ENCODE results near the gene KCP. TPM values are rescaled to one million over a fixed set of nuclear protein-coding genes. Genes with fewer than 3 reads are reported as not detected.
"Not testable (repeated sequence)": the region's sequence is repeated elsewhere in the genome, so short reads cannot be mapped to it uniquely, and the experiment has no call there.

KCP gene
- polyA plus RNA-seq, 1 donor, result 1.9 TPM

DNA sequence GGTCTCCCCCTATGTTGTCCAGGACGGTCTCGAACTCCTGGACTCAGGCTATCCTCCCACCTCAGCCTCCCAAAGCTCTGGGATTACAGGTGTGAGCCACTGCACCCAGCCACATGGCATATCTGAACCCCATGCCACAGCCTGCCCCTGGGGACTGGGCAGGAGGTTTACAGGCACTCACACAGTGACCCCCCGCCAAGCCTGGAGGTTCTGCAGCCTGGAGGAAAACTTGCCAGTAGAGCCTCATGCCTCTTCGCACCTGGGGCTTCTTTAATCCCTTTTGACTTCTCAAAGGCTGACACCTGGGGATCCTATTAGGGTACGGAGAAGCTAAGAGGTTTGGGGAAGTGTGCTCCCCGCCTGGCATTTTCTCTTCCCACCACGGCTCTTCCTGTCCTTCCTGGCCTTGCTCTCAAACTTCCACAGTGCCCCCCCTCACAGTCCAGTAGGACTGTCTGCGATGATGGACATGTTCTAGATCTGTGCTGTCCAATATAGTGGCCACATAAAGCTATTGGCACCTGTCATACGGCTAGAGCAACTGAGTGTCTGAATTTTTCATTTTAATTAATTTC, 11.4 kb upstream of the KCP start:
- DNase-seq (ENCODE audit: low read depth), result no peak

DNA sequence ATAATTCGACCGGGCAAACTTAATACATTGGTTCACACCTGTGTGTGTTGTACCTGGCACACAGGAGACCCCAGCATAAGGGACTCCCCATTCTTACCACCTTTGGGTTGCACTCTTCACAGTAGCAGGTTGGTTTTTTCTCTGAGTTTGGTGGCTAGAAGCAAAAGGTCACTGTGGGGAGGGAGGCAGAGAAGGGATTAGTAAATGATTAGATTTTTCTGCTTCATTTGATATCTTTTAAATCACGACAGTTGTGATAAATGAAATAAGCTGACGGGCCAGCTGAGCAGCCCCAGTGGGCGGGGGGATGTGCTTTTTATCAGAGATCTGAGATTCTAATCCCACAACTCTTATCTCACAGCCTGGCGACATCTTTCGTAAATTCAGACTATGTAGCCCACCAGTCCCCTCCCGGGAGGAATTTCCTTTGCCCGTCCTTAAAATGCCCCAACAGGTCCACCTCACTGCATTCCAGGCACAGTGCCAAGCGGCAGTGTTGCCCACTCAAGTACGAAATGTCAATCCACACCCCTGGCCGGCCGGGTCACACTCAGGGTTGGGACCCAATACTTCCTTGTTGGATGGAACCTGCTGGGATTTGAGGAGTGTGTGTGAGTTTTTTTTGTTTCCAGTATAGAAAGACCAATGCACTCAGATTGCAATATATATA, 10.5 kb upstream of the KCP start:
- DNase-seq (ENCODE audit: low read depth), result no peak

DNA sequence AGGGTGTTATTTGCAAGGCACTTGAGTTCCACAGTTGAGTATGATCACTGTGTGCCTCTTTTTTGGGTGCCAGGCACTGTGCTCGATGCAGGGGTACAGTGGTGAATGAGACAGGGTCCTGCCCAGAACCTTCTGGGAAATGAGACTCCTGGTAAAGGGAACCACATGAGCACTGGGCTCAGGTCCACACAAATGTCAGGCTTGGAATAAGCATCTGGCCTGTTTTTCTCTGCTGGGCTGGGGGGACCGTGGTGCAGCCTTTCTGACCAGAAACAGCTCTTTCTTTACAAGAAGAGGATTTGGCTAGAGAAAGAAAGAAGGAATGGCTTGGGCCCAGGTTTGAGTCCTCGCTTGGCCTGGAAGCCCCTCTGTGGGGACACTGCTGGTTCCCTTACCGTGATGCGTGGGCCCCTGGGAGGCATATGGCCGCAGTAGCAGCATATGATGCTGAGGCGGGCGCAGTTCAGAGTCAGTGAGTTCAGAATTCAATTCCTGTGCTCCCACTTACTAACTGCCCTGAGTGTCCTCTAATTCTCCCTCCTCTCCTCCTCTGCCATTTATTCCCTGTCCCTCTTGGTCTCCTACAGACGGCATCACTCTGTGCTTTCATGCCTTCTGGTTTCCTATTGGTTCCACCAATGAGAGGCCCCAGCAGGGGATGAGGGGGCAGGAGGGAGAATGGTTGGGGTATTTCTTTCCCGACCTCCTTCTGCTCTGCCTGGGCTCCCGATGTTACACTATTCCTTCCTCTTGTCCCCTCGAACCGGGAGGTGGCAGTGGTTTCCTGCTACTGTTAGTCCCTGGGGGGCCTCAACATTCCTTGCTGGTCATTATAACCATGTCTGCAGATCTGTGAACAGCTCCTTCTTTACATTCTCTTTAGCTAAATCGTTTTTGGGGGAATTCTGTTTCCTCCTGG, 9.6 kb upstream of the KCP start:
- DNase-seq (ENCODE audit: low read depth), result no peak

DNA sequence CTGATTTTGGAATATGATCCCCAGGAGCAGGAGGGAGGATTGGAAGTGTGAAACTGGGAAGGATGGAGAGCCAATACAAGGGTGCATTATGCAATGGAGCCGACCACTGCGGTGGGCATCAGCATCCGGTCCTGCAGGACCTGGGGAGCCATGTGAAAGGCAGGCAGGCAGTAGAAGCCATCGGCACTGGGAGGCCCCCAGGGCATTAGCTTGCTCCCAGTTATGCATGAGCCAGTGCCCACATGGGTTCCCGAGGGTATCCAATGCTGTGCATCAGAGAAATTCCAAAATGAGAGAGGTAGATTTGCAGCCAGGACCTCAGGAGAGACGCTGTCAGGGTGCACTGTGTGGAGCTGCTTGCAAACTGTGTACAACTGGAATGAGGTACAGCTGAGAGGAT, 8.7 kb upstream of the KCP start:
- no peak for DNase-seq (ENCODE audit: low read depth)

DNA sequence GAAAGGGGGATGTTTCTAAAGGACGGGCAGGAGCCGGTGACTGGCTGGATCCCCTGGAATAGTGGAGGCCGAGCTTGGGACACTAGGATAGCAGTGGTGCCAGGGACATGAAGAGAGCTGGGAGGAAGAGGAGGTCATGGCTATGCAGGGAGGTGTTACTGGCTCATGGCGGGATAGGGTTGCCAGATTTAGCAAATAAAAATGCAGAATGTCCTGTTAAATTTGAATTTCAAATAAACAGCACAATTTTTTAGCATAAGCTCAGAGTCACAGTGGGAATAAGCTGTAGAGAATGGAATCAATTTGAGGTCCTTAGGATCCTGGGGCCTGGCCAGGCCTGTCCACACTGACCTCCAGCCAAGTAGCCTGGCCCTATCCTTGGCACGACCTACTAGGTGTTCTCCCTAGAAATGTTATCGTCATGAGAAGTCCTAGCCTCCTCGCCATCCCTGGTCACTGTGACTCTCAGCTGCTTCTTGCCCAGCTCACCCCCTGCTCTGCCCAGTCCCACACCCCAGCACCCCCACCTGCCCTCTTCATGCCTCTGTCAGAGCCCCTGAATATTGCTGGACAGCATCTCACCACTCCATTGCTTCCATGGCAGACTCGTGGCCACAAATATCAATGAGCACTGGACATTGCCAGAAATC, 7.6 kb upstream of the KCP start:
- no peak for DNase-seq (ENCODE audit: low read depth)

DNA sequence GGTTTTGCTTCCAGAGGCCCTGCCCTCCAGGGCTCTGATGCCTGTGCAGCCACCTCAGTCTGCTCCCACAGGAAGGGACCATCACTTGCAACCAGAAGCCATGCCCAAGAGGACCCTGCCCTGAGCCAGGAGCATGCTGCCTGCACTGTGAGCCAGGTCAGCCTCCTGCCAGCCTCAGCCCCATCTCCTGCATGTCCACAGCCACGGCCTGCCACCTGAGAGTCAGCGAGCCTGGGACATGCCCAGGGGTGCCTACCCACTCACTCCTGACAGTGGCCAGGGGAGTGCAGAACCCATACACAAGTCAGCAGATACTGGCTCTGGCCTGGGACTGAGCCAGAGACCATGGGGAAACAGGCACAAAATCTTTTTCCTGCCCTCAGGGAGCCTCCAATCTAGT, 6.6 kb upstream of the KCP start:
- no peak for DNase-seq (ENCODE audit: low read depth)

DNA sequence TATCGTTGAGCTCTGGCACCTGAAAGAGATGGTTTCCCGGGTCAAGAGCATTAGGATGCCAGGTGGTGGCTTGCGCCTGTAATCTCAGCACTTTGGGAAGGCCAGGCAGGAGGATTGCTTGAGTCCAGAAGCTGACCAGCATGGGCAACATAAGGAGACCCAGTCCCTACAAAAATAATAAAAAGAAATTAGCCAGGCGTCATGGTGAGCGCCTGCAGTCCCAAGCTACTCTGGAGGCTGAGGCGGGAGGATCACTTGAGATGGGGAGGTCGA, 6.1 kb upstream of the KCP start:
- DNase-seq (ENCODE audit: low read depth), result no peak

DNA sequence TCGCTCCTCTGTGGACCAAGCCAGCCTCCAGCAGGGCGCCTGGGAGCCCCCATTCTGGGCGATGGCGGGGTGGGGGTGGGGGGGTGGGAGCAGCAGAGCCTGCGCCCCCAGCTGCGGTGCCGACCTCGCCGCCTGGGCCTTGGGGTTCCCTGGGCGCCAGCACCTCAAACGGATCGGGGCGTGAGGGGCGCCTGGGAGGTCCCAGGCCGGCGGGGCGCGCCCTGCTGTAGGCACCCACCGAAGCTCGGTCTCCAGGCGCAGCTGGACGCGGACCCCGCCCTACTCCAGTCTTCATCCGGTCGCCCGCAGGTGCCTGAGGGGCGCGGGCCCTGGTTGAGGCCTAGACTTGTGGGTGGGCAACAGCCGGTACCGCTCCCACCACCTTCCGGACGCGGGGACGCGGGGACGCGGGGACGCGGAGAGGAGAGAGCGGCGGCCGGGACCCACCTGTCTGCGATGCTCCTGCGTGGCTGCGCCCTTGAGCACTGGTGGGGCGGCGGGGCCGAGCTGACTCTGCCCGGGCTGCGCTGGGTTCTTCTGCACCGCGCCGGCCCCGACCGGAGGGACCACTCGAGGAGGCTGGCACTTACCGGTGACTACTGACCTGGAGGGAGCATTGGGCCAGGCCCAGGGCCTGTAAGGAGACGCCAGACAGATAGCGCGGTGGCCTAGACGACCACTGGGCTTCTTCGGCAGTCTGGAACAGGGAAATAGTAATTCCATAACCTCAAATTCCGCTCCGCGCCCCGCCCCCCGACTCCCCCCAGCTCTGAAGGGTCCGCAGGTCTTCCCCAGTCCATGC, 5.5 kb upstream of the KCP start:
- DNase-seq (ENCODE audit: low read depth), result no peak

DNA sequence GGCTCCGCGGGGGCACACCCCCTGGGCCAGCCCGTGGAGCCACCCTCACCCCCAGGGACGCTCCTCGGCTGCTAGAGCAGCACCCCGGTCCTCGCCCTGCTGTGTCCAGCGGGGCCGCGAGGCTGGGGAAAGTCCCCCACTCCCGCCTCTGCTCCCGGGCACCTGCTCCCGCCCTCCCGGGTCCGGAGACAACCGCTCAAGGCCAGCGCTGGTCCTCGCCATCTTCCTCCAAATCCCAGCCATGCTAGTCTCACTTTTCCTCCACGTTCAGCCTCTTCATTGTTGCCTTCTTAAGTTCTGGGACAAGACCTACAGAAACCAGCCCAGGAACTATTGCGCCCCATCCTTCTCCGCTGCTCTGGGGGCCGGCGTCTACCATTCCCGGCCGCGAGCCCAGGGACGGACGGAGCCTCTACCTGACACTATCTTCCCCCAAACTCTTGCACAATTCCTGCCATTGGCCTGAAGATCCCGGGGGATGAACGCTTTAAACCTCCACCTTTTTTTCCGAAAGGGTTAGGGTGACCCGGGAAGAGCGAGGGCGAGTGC, 4.8 kb upstream of the KCP start:
- no peak for DNase-seq (ENCODE audit: low read depth)

DNA sequence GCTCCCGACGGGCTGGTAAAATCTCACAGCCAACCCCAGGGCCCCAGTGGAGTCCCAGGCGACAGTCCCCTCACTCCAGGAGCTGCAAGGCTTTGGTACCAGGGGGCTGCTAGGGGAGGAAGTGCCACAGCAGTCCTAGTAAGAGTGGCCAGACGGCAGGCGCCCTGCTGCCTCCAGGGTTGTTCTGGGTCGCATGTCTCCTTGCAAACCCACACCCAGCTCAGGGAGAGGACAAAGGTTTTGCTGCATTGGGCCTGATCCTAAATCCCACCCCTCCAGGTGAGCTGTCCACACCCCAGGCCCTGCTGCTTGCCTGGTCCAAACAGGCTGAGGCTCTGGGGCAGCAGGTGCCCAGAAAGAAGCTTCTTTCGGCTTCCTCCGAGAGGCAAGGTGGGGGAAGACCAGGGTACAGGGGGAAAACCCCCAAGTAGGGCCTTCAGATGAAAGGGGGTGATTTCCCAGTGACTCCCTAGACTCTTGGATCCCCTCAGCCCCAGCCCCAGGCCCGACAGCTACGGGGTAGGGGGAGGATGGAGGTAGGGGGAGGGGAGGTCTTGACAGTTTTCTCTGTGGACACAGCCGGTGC, 4.2 kb upstream of the KCP start:
- no peak for DNase-seq (ENCODE audit: low read depth)

DNA sequence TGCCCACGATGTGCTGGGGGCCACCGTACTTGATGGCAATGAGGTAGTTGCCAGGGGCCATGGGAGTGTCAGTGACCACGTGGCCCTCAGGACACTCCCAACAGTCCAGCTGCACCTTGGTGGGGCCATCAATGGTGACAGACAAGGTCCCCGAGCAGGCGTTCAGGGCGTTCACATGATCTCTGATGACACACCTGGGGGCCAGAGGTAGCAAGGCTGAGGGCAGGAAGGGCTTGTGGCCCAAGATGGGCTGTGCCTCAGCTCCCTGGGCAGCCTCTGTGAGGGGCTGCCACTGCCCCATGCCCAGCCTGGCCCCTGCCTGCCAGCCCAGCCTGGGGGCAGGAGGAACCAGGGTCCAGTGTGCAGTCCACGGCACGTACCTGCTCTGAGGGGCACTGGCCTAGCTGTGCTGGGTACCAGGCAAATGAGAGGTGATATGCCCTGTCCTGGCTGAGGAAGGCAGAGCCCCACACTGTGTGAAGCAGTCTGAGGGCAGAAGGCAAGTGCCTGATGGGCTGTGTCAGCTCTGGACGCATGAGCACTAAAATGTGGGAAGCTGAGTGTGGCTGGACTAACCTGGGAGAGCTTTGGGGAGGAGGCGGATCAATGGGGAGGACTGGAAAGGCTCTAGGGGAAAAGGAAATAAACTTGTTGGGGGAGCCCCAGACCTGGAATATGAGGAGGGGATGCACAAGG, 3.5 kb upstream of the KCP start:
- DNase-seq (ENCODE audit: low read depth), result no peak

DNA sequence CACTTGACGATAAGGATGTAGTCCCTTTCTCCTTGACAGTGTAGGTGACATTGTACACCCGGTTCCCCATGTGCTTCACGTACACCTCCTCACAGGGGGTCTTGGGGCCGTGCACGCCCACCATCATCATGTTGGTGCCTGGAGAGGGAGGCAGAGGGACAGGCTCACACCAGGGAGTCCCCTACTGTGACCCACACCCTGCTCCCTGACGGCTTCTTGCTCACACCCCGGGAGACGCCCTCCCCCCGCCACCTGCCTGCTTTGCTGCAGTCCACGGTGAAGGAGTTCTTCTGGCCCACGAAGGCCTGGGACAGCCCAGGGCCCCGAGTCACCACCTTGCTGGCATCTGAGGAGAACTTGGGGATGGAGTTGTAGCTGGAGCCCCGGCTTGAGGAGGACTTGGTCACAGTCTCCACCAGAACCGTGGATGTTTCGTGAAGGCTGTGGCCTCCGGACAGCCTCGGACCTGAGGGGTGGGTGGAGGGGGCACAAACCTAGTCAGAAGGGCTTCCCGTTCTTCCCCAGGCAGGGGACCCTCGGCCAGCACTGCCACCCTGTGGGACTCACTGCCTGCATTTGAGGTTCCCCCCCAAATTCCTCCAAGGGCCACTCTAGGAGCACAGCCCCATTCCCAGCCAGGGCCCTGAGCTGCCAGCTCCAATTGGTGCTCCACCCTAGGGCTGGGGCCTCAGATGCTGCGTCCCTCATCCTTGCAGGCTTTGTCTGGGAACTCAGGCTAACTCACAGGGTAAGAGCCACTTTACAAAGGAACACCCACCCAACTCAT, 2.4 kb upstream of the KCP start:
- not testable (repeated sequence) for DNase-seq (ENCODE audit: low read depth)

DNA sequence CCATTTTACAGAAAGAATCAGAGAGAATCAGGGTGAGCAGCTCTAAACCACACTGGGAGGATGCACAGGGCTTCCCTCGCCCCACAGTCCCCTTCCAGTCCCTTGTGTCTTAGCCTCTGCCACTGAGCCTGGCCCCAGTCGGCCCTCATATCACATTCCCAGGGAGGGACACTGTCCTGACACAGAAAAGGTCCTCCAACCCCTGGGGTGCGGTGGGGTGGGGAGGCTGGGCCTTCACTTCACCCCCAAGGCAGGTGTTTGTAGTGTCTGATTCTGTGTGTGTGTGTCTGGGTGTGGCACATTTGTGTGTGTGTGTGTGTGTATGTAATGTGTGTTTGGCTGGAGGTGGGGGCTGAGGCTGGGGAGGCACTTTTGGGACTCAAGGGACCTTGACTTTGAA, 1.8 kb upstream of the KCP start:
- no peak for DNase-seq (ENCODE audit: low read depth)

DNA sequence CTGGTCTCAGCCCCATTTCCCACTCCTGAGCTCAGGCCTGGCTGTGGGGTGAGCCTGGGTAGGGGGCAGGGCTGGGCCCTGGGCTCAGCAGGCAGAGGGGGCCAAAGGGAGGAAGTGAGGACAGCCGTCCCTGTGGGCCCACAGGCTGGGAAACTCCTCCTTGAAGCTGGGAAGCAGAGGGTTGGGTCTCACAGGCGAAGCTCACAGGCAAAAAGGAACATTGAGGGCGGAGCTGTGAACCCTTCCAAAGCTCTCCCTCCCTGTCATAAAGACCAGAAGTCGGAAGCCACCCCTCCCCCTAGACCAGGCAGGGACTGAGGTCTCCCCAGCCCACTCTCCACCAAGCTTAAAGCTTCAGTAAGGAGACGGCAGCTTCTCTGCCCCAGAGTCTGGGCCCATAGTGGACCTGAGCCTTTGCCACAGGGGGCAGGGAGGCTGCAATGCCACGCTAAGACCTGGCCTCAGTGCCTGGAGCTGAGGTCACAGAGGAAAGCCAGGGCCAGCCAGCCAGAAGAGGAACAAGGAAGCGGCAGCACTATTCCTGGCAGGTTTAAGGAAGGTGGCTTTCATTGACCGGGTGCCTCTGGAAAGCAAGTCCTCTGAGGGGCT, 1.0 kb upstream of the KCP start:
- no peak for DNase-seq (ENCODE audit: low read depth)

DNA sequence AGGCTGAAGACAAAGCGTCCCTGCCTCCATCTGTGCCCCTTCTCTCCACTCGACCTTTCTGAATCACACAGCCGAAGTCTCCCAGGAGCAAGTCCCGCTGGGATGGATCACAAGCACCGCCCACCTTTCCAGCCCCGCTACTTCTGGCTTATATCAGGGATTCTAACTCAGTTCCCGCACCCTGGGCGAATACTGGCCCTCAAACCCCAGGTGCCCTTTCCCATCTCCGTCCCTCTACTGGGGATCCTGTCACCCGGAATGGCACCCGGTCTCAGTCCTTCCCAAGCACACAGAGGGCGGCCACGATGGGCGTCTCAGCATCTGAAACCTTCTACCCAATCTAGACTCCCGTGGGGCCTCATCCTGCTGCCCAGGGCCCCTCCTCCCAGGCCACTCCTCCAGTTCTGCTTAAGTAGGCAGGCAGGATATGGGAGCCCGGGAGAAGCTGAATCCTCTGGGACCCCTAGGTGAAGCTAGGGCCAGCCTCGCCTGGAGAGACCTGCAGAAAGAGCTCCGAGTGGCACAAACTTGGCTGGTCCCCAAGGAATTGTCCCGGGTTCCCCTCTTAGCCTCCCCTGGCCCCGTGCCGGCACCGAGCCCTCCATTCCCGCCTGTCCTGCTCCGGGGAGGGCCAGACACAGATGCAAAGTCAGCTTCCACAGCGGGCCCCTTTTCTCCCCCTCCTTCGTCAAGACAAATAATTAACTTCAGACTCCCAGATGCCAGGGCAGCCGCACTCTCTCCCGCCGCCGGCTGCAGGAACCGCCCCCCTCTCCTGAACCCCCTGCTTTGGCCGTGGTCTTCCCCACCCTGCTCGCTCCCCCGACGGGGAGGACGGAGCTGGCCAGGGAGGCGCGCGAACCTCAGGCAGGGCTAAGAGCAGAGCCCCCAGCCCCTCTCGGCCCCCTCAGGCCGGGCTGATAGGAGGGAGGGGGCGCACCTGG, 612 bp downstream of the KCP start:
- no peak for DNase-seq (ENCODE audit: low read depth)

DNA sequence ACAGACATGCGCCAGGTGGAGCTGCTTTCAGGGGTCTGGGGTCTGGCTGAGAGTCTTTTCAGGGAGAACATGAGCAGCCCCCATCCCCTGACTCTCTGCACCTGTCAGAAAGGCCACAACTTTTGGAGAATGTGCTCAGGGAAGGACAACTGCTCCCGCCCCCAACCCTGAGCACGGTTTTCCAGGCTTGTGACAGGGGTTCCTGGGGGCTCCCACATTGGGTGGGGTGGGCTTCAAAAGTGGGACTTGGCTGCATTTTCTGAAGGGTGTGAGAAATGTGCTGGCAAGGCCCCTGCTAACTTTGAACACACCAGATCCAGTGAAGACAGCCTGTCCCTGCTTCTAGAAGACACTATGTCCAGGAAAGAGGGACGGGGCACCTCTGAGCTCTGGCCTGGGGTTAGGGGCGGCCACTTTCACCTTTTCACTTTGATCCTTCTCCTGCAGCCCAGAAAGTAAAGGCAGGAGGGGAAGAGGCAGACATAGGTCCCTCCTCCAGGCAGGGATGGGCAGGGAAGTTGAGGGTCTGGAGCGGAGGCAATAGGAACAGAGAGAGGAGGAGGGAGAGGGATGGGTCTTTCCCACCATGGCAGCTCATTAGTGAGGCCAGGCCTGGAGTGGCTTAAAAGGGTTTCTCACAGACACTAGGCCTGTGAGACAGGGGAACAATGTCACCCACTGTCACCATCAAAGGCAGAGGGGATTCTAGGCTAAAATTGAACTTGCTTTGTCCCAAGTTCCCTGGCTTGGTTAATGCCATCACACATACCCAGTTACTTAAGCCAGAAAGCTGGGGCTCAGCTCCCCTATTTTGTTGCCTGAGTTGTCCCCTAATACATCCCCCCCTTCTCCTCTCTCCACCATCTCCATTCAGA, 1.5 kb downstream of the KCP start:
- DNase-seq (ENCODE audit: low read depth), result no peak
